ENCODE data around the gene ATXN1. TPM values are rescaled to one million over a fixed set of nuclear protein-coding genes. Genes with fewer than 3 reads are reported as not detected.
"Not testable (repeated sequence)": the region's sequence is repeated elsewhere in the genome, so short reads cannot be mapped to it uniquely, and the experiment has no call there.

Gene ATXN1
- total RNA-seq, 1 experiment from 2014 or later, result 5.6 TPM

- H3K14ac ChIP-seq (ENCODE audit: insufficient read depth, low read length); H2AFZ ChIP-seq (ENCODE audit: low read length); H3K4me1 ChIP-seq (ENCODE audit: insufficient read depth, low read length); H3K27ac ChIP-seq (ENCODE audit: insufficient read length, low read depth, low read length); H3K4me2 ChIP-seq (ENCODE audit: insufficient read depth, insufficient read length, low read length); H4K5ac ChIP-seq (ENCODE audit: insufficient read length, low read depth, low read length); H2BK5ac ChIP-seq (ENCODE audit: insufficient read length, low read length); H3K36me3 Mint-ChIP-seq (ENCODE audit: insufficient read depth in 1 of 3, low read depth in 3 of 3); H2BK20ac ChIP-seq (ENCODE audit: low read depth, low read length, poor library complexity, severe bottlenecking); H3K79me1 ChIP-seq (ENCODE audit: insufficient read depth, low read depth, low read length, poor library complexity, severe bottlenecking); H3K18ac ChIP-seq (ENCODE audit: insufficient read length, low read depth, low read length); H3K4ac ChIP-seq (ENCODE audit: low read depth, low read length); H4K91ac ChIP-seq (ENCODE audit: insufficient read length, low read depth, low read length); H2AK5ac ChIP-seq (ENCODE audit: insufficient read length, low read length); H3K9ac ChIP-seq (ENCODE audit: extremely low read depth, insufficient read length, low read length); H3K9me3 ChIP-seq (ENCODE audit: control insufficient read depth, low read depth, low read length); H2BK15ac ChIP-seq (ENCODE audit: low read depth, low read length); H3K56ac ChIP-seq (ENCODE audit: insufficient read length, low read depth, low read length); H3K4me3 Mint-ChIP-seq; H3K23ac ChIP-seq (ENCODE audit: insufficient read length, low read depth, low read length); H3K27me3 ChIP-seq (ENCODE audit: insufficient read depth, low read length); H2BK120ac ChIP-seq (ENCODE audit: low read depth, low read length, poor library complexity, severe bottlenecking); H3K9me3 Mint-ChIP-seq; H3T11ph ChIP-seq (ENCODE audit: low read length); H3K79me2 ChIP-seq (ENCODE audit: insufficient read depth, low read length); H2BK12ac ChIP-seq (ENCODE audit: insufficient read length, low read depth, low read length); H4K8ac ChIP-seq (replicated peaks; ENCODE audit: insufficient read length, low read depth, low read length); DNase-seq; H3K23me2 ChIP-seq (ENCODE audit: insufficient read length, low read depth, low read length, poor library complexity, severe bottlenecking); H4K20me1 ChIP-seq (ENCODE audit: control insufficient read depth, insufficient read depth, insufficient read length): not testable (repeated sequence)
- WGBS (ENCODE audit: extremely low coverage, insufficient read length, low lambda C conversion rate), result no CpG with 5 or more reads among the region's 3 CpGs
- Mint-ChIP-seq H3K4me1 (peaks cover 24 to 26% of the 10 kb centered on the region in 2 experiments), H3K27ac (0 out of 7 replicates have a peak overlapping the region, but pooled peaks of 1 of the 3 experiments have one; percentile 4), H3K27me3 (ENCODE audit: low read depth) (peaks cover 12% of the 10 kb centered on the region)
Observed at GRCh38 chr6:16259604-16260003, 501.7 kb downstream of the ATXN1 start.
